Stimulated activated CD4-positive, alpha-beta T cell treated with anti-CD3 and anti-CD28 coated beads, Interleukin-12 subunit alpha, Interleukin-12 subunit beta, amount 100 ng/mL, for 48 hours (primary cell): ENCODE results near the gene ADNP2.

Experiments
- DNase-seq, 3 donors: peaks; one replicate each; pipeline ENCODE4 v3.0.0-alpha.2; 2020; ENCODE audit warnings: low read depth in 2 of 3, low spot score in 1 of 3

The ADNP2 gene

DNA sequence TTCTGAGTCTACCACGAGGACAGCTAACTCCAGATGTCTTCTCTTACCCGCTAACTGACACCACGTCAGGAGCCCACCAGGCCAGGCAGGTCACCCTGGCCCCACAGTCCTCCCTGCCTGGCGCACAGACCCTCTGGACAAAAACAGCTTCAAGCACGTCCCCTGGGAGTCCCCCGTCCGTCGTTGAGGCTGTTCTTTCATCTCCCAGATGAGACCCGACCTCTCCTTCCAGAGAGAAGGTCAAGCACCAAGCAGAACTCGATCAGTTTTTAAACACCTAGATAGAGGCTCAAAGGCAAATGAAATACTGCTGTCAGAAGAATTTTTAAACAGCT lies 80.4 kb downstream of the ADNP2 start:
- DNase-seq: no peak
